ENCODE measurements around the gene ORC4.
A peak's percentile ranks its signal among the peaks of the same experiment; 100 is the strongest.

Gene ORC4

DNA sequence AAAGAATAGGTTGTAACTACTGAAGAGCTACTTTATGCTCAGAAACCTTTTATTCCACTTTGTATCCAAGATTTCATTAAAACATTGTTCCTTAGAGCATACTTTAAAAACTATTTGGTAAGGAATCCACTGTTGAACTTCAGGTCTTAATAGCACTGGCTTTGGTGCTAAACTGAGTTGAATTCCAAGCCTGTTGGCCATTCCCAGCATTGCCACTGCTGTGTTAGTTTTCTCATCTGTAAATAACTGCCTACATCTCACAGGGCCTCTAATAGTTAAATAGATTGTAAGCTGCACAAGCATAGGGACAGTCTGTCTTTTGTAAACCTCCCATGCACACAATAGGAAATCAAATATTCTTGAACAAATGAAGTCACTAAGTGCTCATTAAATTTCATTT lies 86.6 kb downstream of the ORC4 start:
- DNase-seq (ENCODE audit: low spot score), result no peak

DNA sequence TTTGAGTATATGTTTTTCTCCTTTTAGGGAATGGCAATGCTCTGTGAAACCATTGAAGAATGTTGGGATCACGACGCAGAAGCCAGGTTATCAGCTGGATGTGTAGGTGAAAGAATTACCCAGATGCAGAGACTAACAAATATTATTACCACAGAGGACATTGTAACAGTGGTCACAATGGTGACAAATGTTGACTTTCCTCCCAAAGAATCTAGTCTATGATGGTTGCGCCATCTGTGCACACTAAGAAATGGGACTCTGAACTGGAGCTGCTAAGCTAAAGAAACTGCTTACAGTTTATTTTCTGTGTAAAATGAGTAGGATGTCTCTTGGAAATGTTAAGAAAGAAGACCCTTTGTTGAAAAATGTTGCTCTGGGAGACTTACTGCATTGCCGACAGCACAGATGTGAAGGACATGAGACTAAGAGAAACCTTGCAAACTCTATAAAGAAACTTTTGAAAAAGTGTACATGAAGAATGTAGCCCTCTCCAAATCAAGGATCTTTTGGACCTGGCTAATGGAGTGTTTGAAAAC lies 93.4 kb downstream of the ORC4 start:
- no peak for DNase-seq (ENCODE audit: low spot score)

DNA sequence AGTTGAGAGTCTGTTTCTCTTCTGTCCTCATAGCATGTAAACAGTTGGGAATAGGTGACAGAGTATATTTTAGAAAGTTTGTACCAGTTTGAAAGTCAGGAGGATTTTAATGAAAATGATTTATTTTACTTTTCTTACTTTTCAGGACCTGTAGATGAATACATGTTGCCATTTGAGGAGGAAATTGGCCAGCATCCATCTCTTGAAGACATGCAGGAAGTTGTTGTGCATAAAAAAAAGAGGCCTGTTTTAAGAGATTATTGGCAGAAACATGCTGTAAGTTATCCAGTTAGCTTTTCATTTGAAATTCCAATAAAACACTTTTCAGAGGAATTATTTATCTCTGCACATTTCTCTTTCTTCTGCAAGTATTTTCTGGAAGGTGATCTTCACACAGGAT lies 94.7 kb downstream of the ORC4 start:
- DNase-seq (ENCODE audit: low spot score), result no peak

DNA sequence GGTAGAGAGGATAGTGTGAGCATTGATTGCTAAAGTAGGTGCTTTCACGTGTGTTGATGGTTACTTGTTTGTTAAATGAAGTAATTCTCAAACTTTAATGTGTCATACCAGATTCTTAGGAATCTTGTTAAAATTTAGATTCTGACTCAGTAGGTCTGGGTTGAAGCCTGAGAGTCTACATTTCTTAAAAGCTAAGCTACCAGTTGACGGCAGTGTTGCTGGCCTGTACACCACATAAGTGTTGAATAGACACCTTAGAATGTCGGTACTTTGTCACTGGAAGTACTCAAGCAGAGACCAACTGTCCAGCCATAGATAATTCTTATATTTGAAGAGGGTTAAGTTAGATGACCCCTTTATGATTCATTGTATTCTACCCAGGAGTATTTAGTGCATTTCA lies 95.9 kb downstream of the ORC4 start:
- no peak for DNase-seq (ENCODE audit: low spot score)

DNA sequence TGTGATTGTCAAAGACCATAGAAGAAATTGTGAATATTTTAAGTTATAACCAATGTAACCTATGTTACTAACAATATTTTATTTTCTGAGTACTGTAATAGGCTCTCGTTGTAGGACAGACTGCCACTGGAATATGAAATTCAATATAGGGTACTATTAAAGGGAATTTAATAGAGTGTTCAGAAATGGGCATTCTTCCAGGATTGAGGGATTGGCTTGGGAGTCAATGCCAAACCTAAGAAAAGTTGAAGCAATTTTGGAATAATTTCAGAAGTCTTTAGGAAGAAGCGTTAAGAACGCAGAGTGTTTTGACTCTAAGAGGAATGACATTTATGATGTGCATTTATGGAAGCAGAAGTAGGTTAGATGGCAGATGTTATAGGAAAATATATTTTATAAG lies 96.7 kb downstream of the ORC4 start:
- DNase-seq (ENCODE audit: low spot score), result no peak

DNA sequence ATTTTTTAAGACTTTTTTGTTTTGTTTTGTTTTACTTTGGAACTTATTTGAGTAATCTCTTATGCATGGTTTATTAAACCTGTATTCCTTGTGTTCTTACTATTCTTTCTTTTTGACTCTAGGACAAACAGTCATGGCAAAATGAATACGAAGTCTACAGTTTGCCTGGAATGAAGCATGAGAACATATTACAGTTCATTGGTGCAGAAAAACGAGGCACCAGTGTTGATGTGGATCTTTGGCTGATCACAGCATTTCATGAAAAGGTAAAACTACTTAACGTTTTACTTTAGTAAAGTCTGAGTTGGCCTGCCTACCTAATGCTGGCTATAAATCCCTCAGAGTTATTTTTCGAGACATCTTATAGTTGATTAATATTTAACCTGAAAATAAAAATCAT lies 103.4 kb downstream of the ORC4 start:
- no peak for DNase-seq (ENCODE audit: low spot score)

DNA sequence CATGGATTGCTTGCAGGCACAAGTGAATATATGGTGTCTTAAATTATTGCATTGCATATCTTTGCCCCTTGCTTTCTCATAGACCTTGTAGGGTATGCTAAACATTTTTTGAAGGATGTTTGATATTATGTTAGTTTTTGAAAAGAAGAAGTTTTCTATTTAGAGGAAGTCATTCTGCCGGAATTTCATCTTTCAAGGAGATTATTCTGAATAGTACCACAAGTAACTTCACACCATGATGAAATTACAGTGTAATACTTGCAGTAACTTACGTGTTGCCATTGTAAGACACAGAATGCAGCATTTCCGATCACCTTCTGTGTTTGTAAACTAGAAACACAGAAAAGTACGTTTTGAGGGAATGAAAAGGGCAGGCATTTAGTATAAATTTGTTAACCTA lies 103.8 kb downstream of the ORC4 start:
- no peak for DNase-seq (ENCODE audit: low spot score)

DNA sequence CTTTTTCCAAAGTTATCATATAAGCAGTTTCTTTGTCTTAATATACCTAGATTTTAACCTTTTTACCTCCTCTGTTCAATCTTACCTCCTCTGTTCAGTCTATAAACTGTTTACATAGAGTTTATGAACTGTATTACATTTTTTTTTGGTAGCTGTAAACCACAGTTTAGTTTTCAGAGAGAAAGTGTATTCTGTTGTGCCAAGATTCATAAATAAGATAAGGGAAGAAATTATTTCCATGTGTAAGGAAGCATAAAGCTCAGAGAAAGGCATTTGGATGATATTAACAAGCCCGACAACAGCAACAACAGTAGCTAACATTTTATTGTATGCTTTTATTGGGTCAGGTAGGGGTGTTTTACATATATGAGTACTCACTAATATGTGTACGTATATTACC lies 104.5 kb downstream of the ORC4 start:
- no peak for DNase-seq (ENCODE audit: low spot score)

DNA sequence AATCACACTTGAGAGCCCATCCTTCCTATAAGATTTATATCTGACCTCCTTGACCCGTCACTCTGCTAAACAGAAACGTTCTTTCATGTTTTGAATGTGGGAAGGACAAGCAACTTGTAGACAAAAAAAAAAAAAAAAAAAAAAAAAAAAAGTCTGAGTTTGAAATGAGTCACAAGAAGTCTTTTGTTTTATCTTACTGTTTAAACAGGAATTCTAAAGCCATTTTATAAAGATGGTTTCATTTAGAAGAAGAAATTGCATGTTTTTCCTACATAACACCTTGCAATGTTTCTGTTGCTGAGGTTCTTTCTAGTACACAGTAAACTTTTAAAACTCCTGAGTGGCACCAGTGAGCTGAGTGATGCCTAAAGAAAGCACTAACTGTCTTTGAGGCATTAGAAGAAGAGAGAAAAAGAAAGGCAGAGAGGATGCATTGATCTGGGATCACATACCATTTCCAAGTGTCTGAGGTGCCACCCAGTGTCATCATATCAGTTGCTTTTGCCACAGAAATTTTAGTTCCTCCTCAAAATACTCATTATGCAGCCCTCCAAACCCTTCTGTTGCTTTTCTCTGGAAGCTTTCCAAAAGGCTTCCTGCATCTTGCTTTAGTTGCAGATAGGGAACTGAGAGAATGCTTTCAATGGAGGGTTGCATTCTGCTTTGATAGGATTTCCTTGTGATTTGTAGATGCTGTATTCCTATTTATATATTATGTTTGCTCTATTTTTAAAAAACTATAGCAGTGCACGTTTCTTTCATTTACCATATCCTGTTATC lies 106.6 kb downstream of the ORC4 start:
- DNase-seq (ENCODE audit: low spot score), result no peak

DNA sequence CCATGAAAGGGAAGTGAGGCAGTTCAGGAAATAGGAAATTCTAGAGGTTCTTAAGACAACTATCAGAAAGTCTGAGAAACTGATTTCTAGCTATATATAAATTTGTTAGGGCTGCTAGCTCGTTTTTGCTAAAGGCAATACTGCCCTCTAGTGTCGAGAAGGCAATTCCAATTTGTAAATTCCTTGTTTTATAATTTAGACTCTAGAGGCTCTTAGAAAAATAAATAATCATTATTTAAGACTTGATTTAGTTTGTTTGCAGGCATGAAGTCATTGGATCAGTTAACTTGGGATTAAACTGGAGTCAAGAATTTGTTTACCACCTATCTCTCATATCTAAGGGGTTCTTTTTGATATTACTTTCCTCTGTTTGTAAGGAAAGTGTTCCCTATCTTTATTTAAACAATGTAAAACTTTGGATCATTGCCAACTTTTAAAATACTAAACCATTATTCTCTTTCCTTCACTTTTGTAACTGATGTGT lies 109.5 kb downstream of the ORC4 start:
- peak; percentile 75 for DNase-seq (ENCODE audit: low spot score)

DNA sequence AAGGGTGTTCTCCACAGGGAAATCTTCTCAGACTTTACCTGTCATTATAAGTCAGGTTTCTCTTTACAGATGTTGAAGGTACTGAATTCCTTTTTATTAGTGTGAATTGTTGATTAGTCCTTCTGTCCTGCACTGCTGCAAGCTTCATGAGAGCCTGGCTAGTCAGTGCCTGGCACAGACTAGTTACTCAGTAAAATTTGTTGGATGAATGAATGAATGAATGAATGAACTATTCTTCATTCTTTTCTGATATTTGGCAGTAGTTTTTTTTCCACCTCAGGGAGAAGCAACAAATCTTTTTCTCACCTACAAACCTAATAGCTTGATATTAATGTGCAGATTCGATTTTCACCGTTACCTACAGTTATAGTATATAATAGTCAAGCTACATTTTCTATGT lies 111.4 kb downstream of the ORC4 start:
- no peak for DNase-seq (ENCODE audit: low spot score)

DNA sequence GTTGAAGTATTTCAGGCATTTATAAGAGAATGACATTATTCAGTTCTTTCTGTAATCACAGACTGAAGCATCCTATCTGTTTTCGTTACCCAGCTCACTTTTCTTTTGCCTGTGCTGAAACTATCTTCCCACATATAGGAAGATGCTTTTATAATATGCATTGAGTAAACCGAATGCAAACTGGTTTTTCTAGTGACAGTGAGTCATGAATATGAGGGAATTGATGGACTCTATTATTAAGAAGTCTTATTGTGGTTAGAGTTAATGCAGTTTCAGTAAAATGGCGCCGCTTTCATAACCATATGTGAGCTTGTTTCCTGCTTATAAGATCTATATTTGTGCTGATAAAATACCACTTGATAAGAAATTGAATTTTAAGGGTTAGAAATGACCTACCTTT lies 116.5 kb downstream of the ORC4 start:
- no peak for DNase-seq (ENCODE audit: low spot score)

DNA sequence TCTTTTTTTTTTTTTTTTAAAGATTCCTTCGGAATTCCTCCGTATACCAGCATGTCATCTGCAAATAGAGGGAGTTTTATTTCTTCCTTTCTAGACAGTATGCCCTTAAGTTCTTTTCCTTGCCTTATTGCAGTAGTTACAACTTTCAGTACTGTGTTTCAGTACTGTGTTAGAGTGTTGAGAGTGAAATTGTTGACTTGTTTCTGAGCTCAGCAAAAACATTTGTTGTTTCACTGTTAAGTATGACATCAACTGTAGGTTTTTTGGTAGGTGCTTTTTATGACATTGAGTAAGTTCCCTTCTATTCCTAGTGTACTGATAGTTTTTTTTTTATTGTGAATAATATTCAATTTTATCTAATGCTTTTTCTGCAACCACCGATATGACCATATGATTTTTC lies 131.9 kb downstream of the ORC4 start:
- DNase-seq (ENCODE audit: low spot score), result no peak

DNA sequence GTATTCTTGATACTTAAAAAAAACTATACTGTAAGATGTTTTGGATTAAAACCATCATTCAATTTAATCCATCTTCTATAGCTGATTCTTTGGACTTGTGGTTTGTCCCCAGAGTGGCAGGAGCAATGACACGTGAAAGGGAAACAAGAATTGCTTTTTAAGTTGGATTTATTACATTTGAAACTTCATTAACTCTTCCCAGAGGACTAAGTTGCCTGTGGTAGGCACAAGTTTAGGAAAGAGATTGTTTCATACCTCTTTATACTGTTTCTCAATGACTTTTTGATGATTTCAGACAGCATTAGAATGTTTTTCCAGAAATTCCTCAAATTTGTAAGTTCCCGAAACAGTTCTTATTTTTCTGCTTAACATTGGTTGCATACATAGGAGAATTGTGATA lies 134.4 kb downstream of the ORC4 start:
- no peak for DNase-seq (ENCODE audit: low spot score)

DNA sequence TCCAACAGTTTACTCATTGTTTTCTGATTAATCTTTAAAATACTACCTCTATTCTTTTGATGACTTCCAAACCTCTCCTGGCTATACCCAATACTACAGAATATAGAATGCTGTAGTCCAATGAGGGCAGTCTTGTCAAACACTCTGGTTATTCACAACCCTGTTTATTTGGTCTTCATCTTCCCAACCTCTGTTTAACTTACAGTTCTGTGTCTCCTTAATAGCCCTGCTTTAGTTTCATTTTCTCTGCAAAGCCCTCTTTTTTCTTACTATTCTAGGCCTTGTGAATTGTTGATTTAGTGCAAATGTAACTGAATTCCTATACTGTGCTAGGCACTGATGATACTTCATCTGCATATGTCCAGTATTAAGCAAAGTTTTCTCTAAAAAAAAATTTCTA lies 135.7 kb downstream of the ORC4 start:
- DNase-seq (ENCODE audit: low spot score), result no peak

DNA sequence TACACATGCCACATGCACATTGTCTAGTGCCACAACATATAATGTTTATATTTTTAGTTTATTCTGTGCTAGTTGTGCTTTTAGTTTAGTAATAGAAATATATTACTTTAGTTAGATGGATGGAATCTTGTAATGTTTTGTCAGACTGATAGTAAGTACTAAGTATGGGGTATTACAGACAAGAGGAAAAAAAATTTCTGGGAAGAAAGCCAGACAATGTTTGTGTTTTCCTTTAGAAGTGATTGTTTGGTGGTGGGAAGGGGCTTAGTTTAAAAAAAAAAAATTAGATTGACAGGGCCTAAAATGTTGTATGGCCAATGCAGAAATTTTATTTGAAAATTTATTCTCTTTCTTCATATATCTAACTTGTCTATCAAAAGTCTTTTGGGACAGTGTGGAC lies 137.9 kb downstream of the ORC4 start:
- no peak for DNase-seq (ENCODE audit: low spot score)
